HG03103 (cell line): Measurements from ENCODE around the gene HOXB4.

ENCODE experiments used
- ATAC-seq: cut with Tn5 transposase; IDR thresholded peaks from one replicate; pipeline ENCODE4 v1.9.1; 2021; ENCODE audit warnings: low read depth; ENCODE audit not compliant: unreplicated experiment

The HOXB4 gene

DNA sequence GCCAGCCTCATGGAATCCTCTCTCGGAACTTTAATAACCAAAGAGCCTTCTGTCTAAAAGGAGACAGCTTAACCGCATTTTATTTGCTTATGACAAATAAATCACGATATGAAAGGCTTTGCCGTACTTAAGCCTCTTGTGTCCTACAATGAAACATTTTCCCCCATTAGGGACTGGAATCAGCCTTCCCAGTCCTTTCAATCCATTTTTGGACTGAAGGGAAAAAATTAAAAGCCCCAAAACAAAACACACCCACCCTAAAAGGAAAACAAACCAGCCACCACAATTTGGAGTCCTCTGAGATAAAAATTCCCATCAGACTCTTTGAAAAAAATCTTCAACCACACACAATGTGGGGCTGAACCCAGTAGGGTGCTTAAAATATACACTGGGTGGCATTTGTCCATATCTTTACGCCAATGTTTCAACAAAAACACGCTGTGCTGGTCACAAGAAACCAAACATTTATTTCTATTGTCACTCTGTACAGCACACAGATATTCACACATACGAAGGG lies 3.0 kb downstream of the HOXB4 start:
- no peak for ATAC-seq

DNA sequence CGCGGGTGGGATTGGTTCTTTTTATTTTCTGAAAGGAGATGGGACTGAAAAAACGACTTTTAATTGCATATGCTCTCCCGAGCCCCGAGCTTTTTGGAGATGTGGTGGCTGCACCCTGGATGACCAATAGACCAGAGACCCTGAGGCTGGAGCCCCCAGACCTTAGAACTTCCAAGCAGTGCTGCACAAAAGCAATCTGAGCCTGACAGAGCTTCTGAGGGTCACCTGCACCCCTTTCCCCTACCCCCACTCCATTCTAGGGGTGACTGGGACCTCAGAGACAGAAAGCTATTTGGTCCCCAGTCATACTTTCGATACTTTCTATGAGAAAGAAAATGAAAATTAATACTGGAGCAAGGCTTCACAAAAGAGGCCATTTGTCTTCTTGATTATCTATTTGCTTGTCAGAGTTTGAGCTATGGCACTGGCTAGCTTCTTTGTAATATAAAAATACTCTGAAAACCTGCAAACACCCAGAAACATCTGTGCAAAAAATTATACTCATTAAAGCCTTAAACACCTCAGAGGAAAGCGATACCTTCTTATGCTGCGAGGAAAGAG lies 3.6 kb downstream of the HOXB4 start:
- no peak for ATAC-seq

DNA sequence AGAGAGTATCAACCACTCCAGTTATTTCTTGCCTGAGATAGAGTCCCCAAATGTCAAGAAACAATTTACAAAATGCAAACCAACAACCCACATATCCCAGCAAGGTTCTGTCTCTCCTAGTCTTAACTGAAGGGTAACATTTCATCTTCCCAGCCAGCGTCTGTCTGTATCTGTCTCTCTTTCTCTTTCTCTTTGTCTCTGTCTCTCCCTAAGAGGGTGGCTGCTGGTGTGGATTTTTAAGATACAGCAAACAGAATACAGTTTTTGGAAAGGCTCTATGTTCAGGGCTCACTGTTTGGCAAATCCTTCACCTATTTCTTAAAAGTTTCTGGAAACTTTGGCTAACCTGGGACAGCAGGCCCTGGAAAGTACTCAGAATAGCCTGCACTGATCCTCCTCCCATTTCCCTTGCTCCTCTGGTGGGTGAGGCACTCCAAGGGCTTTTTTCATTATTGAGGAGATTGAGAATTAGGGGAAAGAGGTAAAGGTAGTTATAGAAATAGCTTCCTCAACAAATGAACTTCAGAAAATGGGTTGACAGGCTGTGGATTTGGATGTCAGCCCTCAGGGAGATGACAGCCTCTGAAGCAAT lies 6.2 kb downstream of the HOXB4 start:
- no peak for ATAC-seq

DNA sequence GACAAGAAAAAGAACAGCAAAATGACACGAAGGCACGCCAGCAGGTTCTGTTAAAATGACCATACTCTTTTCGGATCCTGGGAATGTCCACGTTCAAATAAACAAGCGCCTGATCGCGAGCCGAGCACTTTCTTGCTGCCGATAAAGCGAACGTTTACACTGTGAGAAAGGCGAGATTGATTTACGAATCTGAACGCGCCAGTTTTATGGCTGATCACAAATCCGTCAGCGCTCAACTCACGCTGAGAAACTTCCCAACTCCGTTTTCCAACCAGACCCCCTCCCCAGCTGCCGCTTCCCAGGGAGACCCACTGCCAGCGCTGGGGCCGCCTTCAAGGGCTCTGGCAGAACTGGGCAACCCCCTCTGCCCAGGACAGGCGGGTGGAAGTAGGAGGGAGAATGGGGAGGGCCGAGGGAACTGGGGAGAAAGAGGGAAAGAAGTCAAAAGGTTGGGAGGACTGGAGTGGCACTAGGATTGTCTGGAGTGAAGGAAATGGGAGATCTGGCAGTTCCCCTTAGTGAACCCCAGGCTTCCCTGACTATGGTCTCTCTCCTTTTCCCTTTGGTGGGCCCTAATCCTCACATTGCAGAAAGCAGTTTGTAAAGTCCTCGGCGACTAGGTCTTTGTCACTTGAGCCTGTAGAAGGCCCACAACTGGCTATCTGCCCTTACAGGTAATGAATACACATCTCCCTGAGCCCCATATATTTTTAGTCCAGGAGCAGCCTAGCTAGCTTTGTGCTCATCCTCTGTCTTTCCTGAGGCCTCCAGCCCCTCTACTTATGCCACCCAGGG lies 6.9 kb downstream of the HOXB4 start:
- no peak for ATAC-seq

DNA sequence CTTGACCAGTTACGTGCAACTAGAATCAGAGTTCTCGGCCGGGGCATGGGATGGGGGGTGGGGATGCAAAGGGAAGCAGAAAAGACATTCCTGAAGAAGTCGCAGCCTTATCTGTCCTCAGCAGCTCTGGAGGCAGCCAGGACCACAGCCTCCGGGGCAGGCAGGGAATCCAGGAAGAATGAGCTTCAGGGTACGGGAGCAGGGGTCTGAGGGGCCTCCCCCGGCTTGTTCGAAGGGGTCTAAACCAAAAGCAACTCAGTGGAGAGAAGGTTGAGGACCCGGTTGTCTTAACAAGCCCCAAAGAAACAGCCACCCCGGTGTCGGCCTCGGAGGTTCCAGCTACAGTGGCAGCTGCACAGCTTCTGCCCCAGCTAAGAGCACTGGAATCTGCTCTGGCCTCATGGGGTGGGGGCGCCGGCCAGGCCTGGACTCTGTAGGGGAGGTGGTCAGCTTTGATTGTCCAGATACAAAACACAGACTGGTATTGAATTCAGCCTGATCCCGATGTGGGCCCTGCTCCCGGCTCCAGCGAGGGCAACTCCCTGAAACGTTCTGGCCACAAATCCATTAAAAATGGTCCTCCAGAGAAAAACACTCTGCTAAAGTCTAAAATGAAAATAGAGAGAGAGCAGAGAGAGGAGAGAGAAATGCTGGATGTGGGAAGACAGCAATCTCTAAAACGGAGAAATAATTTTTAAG lies 7.7 kb downstream of the HOXB4 start:
- no peak for ATAC-seq

DNA sequence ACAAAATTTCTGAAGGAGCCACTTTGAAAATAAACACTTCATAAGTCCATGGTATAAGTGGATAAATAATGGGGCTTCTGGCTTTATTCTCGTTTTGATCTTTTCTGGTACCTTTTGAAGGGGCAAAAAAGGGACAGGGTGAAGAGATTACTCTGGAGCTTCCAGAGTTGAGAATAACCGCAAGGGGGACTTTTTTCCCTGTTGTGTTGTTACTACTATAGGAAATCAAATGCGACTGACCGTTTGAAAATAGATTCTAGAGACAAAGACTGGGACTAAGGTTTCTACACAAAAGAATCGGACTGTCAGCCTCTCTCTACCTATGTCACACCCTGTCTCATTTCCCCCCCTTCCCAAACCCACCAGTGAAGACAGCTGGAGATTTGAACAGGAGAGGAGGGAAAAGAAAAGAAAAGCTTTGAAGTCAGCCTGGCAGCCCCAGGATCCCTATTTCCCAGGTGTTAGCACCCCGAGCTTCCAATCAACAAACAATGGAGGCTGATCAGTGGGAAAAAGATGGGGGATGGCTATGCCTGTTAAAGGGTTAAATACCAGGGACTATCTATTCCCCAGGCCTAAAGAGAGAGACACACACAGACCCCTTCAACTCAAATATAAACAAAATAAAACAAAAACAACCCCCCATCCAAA lies 8.4 kb downstream of the HOXB4 start:
- no peak for ATAC-seq

DNA sequence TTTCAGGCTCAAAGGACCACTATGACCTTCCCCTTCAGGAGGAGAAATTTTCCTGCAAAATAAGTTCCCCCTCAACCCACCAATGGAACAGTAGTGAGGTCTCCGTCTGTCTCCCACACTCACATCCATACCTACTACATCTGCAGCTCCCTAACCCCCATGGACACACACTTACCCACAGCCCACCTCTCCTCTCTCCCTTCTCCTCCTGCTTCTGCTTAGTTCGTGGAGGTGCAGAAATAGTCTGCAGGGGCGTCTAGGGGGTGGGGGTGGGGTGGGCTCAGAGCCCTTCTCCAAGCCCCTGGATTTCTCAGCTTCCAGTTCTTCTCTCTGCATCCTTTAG lies 8.9 kb downstream of the HOXB4 start:
- ATAC-seq = no peak

DNA sequence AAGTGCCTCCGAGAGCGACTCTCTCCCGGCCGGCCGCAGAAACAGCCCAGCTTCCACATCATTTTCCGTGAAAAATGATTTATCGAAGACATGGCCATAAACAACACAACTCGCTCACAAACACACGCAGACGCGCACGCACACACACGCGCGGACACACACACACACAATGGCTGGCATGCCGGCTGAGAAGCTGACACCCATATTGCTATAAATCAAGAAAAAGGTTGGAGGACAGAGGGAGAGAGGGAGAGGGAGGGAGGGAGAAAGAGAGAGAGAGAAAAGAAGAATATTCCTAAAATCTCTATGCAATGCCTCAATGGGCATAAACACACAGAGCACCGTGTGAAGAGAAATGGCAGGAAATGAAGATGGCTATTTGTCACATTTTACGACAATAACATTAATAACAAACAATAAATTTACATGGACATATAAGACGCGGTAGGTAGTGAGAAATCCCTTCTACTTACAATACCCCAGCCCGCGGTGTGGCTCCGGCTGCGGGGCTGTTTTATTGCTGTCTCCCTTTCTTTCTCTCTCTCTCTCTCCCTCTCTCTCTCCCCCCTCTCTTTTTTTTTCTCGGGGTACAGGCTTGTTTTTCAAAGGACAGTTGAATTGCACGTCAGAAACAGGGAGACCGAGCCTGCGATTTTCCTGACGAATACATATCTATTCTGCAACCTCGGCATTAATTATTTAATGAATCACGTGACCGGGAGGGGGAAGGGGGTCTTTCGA lies 9.5 kb downstream of the HOXB4 start:
- no peak for ATAC-seq

DNA sequence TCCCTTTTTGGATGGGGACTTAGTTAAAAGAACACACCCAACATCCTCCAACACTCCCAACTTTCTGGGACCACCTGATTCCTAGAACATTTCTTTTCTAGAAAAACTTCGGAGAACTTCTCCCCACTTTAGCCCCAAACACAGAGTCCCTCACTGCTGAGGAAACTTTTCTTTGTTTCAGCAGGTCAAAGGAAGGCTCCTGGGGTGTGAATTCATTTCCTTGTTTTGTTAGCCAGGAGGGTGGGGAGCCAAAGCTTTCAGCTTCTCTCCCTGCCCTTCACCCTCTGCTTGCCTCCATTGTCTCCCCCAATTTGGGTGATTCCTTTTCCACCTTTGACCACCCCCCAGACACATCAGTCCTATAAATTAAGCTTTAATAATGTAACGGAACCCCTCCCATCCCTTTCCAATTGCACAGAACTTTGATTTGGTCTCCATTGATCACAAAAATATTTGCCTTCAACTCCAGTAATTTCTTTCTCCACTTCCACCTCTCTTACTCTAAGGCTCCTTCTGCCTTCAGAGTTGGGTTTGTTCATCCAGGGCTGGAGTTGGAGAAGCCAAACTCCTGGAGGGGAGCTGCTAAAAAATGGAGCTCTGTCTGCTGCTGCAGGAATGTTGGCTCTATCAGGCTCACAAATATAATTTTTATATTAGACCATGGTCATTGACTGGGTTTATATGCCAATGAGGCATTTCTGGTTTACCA lies 10.3 kb downstream of the HOXB4 start:
- no peak for ATAC-seq

DNA sequence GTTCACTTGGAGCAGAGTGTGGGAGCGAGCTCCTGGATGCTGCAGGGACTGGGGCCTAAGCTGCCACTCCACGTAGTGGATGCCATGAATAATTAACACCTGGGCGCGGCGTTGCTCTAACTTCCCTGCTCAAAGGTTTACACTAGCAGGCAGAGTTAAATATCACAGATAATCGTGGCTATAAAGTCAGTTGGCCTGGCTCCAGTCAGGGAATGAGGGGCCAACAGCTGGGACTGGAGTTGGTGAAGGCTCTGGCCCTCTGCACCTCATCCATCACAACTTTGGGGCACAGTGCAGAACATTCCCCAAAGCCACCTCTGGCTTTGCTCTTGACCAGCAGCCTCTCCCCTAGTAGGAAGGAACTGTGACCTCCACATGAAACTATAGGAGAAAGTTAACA lies 10.9 kb downstream of the HOXB4 start:
- ATAC-seq = no peak

DNA sequence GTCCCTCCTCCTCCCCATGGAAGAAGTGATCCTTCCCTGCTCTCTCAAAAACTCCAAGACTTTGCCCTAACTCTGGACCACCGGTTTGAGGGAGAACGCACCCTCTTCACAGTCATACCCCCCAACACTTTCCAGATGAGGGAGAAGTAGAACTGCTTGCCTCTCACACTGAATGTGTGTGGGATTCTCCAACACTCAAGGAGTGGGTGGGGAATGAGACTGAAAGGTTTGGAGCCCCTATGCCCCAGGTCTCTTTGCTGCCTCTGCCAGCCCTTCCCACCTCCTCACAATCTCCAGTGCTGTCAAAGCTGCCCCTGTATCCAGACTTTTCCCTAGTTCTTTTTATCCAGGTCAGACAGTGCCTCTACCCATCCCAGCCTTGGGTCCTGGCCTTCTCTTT lies 11.4 kb downstream of the HOXB4 start:
- ATAC-seq = no peak

DNA sequence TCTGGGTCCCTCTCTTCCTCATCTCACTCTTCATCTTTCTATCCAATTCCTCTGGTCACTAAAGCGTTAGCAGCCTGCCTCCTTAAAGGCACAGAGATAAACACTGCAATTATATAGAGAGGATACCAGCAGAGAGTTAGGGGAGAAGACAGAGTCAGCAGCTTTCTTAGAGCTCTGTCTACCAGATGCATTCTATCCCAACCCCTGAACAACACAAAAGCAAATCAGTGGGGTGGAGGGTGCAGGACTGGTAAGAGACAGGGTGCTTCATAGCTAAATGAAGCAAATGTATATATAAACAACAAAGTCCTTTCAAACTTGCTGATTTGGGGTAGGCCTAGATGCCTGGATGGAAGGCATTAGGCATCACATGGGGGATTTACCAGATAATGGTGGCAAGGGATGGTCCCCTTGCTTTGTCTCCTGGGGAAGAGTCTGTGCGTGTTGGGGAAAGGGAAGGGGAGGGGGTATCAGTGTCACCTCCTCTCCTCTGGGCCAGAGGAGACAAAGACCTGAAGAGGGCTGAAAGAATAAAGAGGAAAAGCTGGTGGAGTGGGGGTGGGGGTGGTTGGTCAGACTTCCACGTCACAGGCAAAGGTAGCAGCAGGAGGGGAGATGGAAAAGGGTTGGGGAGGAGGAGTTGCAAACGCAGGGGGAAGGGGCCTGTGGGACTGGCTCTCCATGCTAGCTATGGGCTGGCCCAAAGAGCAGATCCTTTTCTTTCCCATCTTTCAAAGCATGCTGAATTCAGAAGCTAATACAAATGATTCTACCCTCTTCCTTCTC lies 12.0 kb downstream of the HOXB4 start:
- ATAC-seq = no peak

DNA sequence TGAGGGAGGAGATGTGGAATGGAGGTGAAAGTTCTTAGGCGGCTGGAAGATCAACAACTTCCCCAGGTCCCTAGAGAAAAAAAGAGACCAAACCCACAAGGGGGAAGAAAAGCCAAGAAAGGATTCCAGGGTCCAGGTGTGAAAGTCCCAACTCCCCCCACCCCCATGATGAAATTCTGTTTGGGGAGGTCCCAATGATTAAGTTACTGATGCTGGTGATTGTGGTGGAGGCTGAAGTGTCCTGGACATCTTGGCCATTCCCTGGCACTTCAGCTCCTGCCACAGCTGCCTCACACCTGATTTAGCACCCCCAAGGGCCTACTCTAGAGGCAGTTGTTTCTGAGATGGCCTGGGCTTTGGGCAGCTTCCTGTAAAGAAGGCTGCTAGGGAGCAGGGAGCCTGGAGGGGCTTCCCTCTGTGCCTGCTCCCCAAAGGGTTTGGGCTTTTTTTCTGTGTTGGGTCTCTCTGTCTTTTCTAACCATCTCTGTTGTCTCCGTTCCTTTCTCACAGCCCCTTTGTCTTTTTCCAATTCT lies 13.1 kb downstream of the HOXB4 start:
- no peak for ATAC-seq

DNA sequence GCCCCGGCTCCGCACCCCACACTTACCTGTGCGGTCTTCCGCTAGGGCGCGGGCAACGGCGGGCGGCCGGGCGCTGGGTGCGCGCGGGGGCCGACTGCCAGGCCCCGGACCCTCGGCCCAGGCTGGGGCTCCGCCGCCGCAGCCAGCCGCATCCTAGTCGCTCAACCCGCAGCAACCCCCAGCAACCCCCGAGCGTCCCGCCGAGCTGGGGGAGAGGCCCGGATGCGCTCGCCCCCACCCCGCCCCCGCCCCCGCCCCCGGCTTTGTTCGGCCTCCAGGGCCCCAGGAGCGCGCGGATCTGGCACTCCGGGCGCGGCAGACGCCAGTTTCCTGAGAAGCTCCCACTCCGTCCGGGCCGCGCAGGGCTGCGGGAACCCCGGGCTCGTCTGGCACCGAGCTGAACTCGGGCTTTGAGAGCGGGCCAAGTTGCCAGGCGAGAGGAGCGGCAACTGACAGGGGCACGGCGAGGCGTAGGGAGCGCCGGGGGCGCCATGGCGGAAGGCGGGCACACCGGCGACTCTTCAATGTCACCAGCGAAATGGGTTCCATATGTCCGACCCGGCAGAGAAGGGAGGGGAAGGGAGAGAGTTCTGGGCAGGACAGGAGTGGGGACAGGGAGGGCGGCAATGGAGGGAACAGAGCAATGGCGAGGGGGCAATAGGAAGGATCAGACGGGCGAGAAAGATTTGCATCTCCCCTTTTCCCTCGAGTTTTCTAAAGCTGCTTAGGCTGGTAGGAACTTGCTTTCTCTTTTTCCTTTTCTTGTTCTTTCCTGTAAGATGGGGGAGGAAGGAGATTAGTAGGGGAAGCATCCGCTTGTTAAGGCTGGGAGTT lies 13.7 kb downstream of the HOXB4 start:
- ATAC-seq = no peak

DNA sequence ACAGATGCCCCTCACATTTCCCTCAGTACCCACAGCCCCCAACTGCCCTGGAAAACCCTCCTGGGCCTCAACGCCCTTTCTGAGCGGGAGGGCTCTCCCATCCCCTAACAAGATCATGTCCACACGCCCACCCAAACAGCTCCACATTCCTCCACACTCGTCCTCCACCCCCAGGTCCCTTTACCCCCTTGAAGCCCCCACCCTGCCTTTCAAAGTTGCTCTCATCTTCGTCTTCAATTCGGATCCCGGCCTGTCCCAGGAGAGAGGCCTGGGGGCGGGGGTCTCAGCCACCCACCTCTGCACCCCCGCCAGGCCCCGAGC lies 14.3 kb downstream of the HOXB4 start:
- ATAC-seq = no peak

DNA sequence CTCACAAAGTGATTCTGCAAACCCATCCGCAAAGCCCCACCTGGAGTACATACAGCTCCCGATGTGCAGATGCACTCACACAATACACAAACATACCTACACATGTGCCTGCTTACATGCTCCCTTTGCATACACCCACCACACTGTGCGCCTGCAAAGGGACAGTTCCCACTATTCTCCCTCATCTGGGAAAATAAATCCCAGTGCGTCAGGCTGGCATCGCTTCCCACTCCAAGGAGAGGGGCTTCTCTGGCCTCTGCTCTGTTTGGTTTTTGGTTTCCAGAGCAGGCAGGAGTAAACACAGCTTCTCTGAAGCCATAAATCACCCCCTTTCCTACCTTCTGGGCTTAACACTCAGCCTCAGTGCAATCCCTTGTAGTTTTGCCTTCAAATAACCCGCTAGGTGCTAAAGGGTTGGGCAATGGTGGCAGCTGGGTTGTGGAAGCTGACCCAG lies 14.7 kb downstream of the HOXB4 start:
- no peak for ATAC-seq

DNA sequence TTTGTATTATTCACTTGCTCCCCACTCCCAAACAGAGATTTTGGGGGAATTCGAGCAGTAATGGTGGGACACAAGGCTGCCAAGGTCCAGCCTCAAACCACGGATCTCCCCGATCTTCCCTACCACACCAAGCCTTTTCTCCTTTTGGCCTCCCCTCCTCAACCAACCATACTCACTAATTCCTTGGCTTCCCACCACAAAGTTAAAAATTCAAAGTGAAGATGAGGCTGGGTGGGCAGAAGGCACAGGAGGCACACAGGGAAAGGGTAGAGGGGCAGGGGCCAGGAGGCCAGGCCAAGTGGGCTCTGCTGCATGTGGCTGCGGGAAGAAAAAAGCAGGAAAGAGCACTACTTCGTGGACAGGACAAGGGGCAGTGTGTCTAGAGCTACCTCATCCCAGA lies 15.2 kb downstream of the HOXB4 start:
- ATAC-seq = no peak
